KMS-11 (cell line): ENCODE results near the gene CALML3.

Experiments
- H2AFZ ChIP-seq: fragments of 200-600 bp; sonication (generic); 2 replicates; pipeline ENCODE4 v1.6.1; 2016; ENCODE audit warnings: antibody characterized with exemption, mixed run types, low read depth
- H3K27ac ChIP-seq: fragments of 200-600 bp; sonication (generic); 2 replicates; pipeline ENCODE4 v1.6.1; 2016; ENCODE audit warnings: mild to moderate bottlenecking, mixed run types
- H3K27me3 ChIP-seq: fragments of 200-600 bp; sonication (generic); 2 replicates; pipeline ENCODE4 v1.6.1; 2017; ENCODE audit warnings: mild to moderate bottlenecking, low read depth, mixed run types, moderate library complexity; ENCODE audit not compliant: insufficient read depth
- H3K36me3 ChIP-seq: fragments of 200-600 bp; sonication (generic); 2 replicates; pipeline ENCODE4 v1.6.1; 2017; ENCODE audit warnings: mild to moderate bottlenecking, mixed run types; ENCODE audit not compliant: insufficient read depth
- H3K4me1 ChIP-seq: fragments of 200-600 bp; sonication (generic); 2 replicates; pipeline ENCODE4 v1.6.1; 2016; ENCODE audit warnings: mild to moderate bottlenecking, low read depth, mixed run types; ENCODE audit not compliant: poor library complexity, severe bottlenecking
- H3K4me2 ChIP-seq: fragments of 200-600 bp; sonication (generic); 2 replicates; pipeline ENCODE4 v1.7.0; 2016; ENCODE audit warnings: mild to moderate bottlenecking, mixed run types
- H3K4me3 ChIP-seq: fragments of 200-600 bp; sonication (generic); IDR thresholded peaks from 2 replicates; pipeline ENCODE4 v1.6.1; 2017; ENCODE audit warnings: low read depth, low read length, mixed read lengths; ENCODE audit not compliant: insufficient read depth
- H3K79me2 ChIP-seq: fragments of 200-600 bp; sonication (generic); 2 replicates; pipeline ENCODE4 v1.6.1; 2016; ENCODE audit warnings: low read depth, mixed run types; ENCODE audit not compliant: insufficient read depth
- H3K9ac ChIP-seq: fragments of 200-600 bp; sonication (generic); 2 replicates; pipeline ENCODE4 v1.6.1; 2016; ENCODE audit warnings: mild to moderate bottlenecking, mixed run types
- H4K20me1 ChIP-seq: fragments of 200-600 bp; sonication (generic); 2 replicates; pipeline ENCODE4 v1.6.1; 2016; ENCODE audit warnings: mild to moderate bottlenecking, mixed run types; ENCODE audit not compliant: insufficient read depth
- CTCF ChIP-seq: fragments of 200-600 bp; sonication (generic); conservative IDR thresholded peaks from 2 replicates; pipeline ENCODE4 v1.6.1; 2017; ENCODE audit warnings: low read depth, mild to moderate bottlenecking, antibody characterized with exemption, low read length, moderate library complexity, mixed read lengths

CALML3 gene

GRCh38 chr10:5563321-5563961, 38.7 kb downstream of the CALML3 start:
- H3K27ac ChIP-seq = no peak overlapping the region
- H3K79me2 ChIP-seq = no peaks in the 10 kb centered on the region
- no peaks in the 10 kb centered on the region; the same call in 1 of the 2 replicates for H3K27me3 ChIP-seq
- H3K36me3 ChIP-seq = no peaks in the 10 kb centered on the region
- H3K4me3 ChIP-seq = no peak overlapping the region
- no peak overlapping the region for H2AFZ ChIP-seq
- H3K4me1 ChIP-seq = no peaks in the 10 kb centered on the region
- no peak overlapping the region for H3K4me2 ChIP-seq
- no peak overlapping the region for H3K9ac ChIP-seq
- TF ChIP-seq CTCF = no peak
- H4K20me1 ChIP-seq = no peaks in the 10 kb centered on the region

- Histone ChIP-seq H3K9ac (no peak overlapping the region), H3K79me2 (no peaks in the 10 kb centered on the region), H3K36me3 (no peaks in the 10 kb centered on the region), H3K27ac (no peak overlapping the region), H3K4me2 (no peak overlapping the region), H4K20me1 (no peaks in the 10 kb centered on the region), H3K4me1 (no peaks in the 10 kb centered on the region), H2AFZ (peak overlapping the region; percentile 16; the same call in 1 of the 2 replicates), H3K27me3 (no peaks in the 10 kb centered on the region; the same call in 1 of the 2 replicates), H3K4me3 (no peak overlapping the region)
- TF ChIP-seq CTCF = no peak
Measured at GRCh38 chr10:5563991-5564536, 39.3 kb downstream of the CALML3 start.

GRCh38 chr10:5564537-5565204, 39.9 kb downstream of the CALML3 start:
- Histone ChIP-seq H4K20me1 (no peaks in the 10 kb centered on the region), H2AFZ (peak overlapping the region; percentile 16; the same call in 1 of the 2 replicates), H3K4me3 (no peak overlapping the region), H3K36me3 (no peaks in the 10 kb centered on the region), H3K4me1 (no peaks in the 10 kb centered on the region), H3K27me3 (no peaks in the 10 kb centered on the region; the same call in 1 of the 2 replicates), H3K4me2 (no peak overlapping the region), H3K79me2 (no peaks in the 10 kb centered on the region), H3K27ac (no peak overlapping the region), H3K9ac (no peak overlapping the region)
- TF ChIP-seq CTCF = no peak

- no peaks in the 10 kb centered on the region for H3K4me1 ChIP-seq
- H3K4me3 ChIP-seq = no peak overlapping the region
- no peak overlapping the region for H3K9ac ChIP-seq
- no peaks in the 10 kb centered on the region for H3K79me2 ChIP-seq
- TF ChIP-seq CTCF = no peak
- no peaks in the 10 kb centered on the region for H4K20me1 ChIP-seq
- H3K27me3 ChIP-seq = no peaks in the 10 kb centered on the region
- H2AFZ ChIP-seq = no peak overlapping the region
- no peaks in the 10 kb centered on the region for H3K36me3 ChIP-seq
- H3K4me2 ChIP-seq = no peak overlapping the region
- H3K27ac ChIP-seq = no peak overlapping the region
Measured at GRCh38 chr10:5565205-5565545, 40.4 kb downstream of the CALML3 start.
